Measurements from ENCODE around the gene FRMPD1. TPM values are rescaled to one million over a fixed set of nuclear protein-coding genes. Genes with fewer than 3 reads are reported as not detected.
"Not testable (repeated sequence)": the region's sequence is repeated elsewhere in the genome, so short reads cannot be mapped to it uniquely, and the experiment has no call there.

FRMPD1 gene
- total RNA-seq, 1 experiment from 2014 or later, result 0.26 TPM

DNA sequence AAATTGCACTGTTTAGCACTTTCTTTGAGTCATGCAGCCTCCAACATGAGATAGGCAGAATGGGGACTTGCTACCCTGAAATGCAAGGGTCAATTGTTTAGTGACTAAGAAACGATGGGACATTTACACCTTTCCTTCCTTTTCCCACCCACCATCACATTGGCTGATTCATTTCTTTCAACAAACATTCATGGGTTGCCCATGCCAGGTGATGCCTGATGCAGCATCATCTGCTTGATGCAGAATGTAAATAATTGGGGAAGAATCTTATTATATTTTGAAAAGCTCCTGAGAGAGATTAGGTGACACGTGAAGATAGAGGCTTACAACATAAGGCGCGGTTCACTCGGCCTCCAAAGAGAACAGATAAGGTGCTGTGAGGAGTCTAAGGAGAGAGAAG, 98.4 kb downstream of the FRMPD1 start (continued):
- TF ChIP-seq, protein P1, sequence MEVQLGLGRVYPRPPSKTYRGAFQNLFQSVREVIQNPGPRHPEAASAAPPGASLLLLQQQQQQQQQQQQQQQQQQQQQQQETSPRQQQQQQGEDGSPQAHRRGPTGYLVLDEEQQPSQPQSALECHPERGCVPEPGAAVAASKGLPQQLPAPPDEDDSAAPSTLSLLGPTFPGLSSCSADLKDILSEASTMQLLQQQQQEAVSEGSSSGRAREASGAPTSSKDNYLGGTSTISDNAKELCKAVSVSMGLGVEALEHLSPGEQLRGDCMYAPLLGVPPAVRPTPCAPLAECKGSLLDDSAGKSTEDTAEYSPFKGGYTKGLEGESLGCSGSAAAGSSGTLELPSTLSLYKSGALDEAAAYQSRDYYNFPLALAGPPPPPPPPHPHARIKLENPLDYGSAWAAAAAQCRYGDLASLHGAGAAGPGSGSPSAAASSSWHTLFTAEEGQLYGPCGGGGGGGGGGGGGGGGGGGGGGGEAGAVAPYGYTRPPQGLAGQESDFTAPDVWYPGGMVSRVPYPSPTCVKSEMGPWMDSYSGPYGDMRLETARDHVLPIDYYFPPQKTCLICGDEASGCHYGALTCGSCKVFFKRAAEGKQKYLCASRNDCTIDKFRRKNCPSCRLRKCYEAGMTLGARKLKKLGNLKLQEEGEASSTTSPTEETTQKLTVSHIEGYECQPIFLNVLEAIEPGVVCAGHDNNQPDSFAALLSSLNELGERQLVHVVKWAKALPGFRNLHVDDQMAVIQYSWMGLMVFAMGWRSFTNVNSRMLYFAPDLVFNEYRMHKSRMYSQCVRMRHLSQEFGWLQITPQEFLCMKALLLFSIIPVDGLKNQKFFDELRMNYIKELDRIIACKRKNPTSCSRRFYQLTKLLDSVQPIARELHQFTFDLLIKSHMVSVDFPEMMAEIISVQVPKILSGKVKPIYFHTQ (CRISPR knock-in tag; IDR thresholded peaks at IDR 0.05), result no peak
- TF ChIP-seq JUN (CRISPR knock-in tag; IDR thresholded peaks at IDR 0.05) (no peak), TCF7 (CRISPR knock-in tag; IDR thresholded peaks at IDR 0.05; ENCODE audit: low read depth) (no peak), FOXK1 (CRISPR knock-in tag; IDR thresholded peaks at IDR 0.05) (no peak)

DNA sequence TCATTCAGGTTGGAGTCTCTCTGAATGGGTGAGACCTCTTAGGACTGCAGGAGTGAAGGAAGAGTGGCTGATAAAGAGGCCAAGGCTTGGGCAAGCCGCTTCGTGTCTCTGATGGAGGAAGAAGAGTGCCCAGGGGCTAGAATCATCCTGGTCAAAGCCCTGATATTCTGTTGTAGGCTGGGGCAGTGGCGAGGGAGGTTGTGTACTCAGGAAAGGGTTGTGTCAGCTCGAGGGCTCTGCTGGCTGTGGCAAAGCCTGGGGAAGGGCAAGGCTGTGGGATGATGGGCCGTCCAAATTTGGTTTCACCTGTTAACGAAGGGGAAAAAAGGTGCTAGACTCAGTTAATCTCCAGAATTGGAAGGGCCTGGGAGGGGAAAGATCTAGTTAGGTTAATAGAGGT, 100.4 kb downstream of the FRMPD1 start:
- Mint-ChIP-seq H3K4me3 (no peak overlapping the region), H3K4me1 (peaks cover 12% of the 10 kb centered on the region), H3K27me3 (ENCODE audit: low read depth) (peaks cover 2% of the 10 kb centered on the region), H3K9me3 (peaks cover 8% of the 10 kb centered on the region), H3K27ac (no peak overlapping the region), H3K36me3 (peaks cover 6% of the 10 kb centered on the region; the same call in 1 of the 2 replicates)
- ATAC-seq (no peak), DNase-seq (ENCODE audit: low spot score) (no peak)
- TF ChIP-seq ZNF121 (CRISPR knock-in tag; IDR thresholded peaks at IDR 0.05) (no peak), GTF2I (CRISPR knock-in tag; conservative IDR thresholded peaks at IDR 0.05) (no peak), ZNF317 (CRISPR knock-in tag; IDR thresholded peaks at IDR 0.05; ENCODE audit: borderline replicate concordance, low read depth) (no peak), FOXJ3 (CRISPR knock-in tag; IDR thresholded peaks at IDR 0.05; ENCODE audit: borderline replicate concordance) (no peak)
- TF ChIP-seq, protein P2, sequence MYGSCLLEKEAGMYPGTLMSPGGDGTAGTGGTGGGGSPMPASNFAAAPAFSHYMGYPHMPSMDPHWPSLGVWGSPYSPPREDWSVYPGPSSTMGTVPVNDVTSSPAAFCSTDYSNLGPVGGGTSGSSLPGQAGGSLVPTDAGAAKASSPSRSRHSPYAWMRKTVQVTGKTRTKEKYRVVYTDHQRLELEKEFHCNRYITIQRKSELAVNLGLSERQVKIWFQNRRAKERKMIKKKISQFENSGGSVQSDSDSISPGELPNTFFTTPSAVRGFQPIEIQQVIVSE (CRISPR knock-in tag; IDR thresholded peaks at IDR 0.05; ENCODE audit: borderline replicate concordance), result no peak
- TF ChIP-seq, protein P3, sequence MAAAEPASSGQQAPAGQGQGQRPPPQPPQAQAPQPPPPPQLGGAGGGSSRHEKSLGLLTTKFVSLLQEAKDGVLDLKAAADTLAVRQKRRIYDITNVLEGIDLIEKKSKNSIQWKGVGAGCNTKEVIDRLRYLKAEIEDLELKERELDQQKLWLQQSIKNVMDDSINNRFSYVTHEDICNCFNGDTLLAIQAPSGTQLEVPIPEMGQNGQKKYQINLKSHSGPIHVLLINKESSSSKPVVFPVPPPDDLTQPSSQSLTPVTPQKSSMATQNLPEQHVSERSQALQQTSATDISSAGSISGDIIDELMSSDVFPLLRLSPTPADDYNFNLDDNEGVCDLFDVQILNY (CRISPR knock-in tag; IDR thresholded peaks at IDR 0.05), result no peak
- ChIA-PET POLR2A (no interaction called here), CTCF (no interaction called here)

DNA sequence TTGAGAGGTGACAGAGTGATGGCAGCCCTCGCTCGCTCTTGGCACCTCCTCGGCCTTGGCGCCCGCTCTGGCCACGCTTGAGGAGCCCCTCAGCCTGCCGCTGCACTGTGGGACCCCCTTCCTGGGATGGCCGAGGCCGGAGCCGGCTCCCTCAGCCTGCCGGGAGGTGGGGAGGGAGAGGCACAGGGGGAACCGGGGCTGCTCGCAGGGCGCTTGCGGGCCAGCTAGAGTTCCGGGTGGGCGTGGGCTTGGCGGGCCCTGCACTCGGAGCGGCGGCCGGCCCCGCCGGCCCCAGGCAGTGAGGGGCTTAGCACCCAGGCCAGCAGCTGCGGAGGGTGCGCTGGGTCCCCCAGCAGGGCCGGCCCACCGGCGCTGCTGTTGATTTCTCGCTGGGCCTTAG, 101.0 kb downstream of the FRMPD1 start:
- POLR2A ChIA-PET; H3K9me3 Mint-ChIP-seq; ATAC-seq; CTCF ChIA-PET; H3K4me3 Mint-ChIP-seq; H3K36me3 Mint-ChIP-seq; H3K27ac Mint-ChIP-seq; DNase-seq (ENCODE audit: low spot score); H3K27me3 Mint-ChIP-seq (ENCODE audit: low read depth): not testable (repeated sequence)
- H3K4me1 Mint-ChIP-seq, result peaks cover 12% of the 10 kb centered on the region

DNA sequence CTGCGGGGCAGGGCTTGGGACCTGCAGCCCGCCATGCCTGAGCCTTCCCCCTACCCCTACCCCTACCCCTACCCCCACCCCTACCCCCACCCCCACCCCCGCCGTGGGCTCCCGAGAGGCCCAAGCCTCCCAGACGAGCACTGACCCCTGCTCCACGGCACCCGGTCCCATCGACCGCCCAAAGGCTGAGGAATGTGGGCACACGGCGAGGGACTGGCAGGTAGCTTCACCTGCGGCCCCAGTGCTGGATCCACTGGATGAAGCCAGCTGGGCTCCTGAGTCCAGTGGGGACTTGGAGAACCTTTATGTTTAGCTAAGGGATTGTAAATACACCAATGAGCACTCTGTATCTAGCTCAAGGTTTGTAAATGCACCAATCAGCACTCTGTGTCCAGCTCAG, 101.4 kb downstream of the FRMPD1 start:
- H3K9me3 Mint-ChIP-seq; ATAC-seq; CTCF ChIA-PET; DNase-seq (ENCODE audit: low spot score); H3K36me3 Mint-ChIP-seq; H3K27me3 Mint-ChIP-seq (ENCODE audit: low read depth); H3K27ac Mint-ChIP-seq; H3K4me3 Mint-ChIP-seq: not testable (repeated sequence)
- H3K4me1 Mint-ChIP-seq, result peaks cover 12% of the 10 kb centered on the region
- POLR2A ChIA-PET, result interaction anchor here (0.7 kb wide), 1 partner anchor 73 kb away, joined by 3 read pairs; no protein-coding TSS in a partner anchor

DNA sequence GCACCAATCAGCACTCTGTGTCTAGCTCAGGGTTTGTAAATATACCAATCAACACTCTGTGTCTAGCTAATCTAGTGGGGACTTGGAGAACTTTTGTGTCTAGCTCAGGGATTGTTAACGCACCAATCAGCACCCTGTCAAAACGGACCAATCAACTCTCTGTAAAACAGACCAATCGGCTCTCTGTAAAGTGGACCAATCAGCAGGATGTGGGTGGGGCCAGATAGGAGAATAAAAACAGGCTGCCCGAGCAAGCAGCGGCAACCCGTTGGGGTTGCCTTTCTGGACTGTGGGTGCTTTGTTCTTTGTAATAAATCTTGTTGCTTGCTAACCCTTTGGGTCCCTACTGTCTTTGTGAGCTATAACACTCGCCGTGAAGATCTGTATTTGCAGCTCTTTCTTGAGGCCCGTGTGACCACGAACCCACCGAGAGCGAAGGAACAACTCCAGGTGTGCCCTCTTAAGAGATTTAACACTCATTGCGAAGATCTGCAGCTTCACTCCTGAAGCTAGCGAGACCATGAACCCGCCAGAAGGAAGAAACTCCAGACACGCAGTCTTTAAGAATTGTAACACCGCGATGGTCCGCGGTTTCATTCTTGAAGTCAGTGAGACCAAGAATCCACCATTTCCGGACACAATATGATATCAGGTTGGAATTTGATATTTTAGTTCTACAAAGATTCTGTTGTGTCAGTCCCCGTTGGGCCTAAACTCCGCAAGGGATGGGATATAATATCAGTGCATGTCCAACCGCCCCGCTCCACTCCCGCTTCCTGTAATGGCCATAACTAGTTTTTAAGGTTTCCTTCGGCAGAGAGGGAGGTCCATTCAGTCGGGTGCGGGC, 102.1 kb downstream of the FRMPD1 start:
- no peak overlapping the region for H3K27ac Mint-ChIP-seq
- TF ChIP-seq, protein P4, sequence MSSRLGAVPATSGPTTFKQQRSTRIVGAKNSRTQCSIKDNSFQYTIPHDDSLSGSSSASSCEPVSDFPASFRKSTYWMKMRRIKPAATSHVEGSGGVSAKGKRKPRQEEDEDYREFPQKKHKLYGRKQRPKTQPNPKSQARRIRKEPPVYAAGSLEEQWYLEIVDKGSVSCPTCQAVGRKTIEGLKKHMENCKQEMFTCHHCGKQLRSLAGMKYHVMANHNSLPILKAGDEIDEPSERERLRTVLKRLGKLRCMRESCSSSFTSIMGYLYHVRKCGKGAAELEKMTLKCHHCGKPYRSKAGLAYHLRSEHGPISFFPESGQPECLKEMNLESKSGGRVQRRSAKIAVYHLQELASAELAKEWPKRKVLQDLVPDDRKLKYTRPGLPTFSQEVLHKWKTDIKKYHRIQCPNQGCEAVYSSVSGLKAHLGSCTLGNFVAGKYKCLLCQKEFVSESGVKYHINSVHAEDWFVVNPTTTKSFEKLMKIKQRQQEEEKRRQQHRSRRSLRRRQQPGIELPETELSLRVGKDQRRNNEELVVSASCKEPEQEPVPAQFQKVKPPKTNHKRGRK (CRISPR knock-in tag; IDR thresholded peaks at IDR 0.05; ENCODE audit: borderline replicate concordance), result no peak
- peak; percentile 66 for TF ChIP-seq NFYB (CRISPR knock-in tag; conservative IDR thresholded peaks at IDR 0.05; ENCODE audit: low read depth)

More for the DNA sequence above, 102.1 kb downstream of the FRMPD1 start:
- ATAC-seq (no peak), DNase-seq (ENCODE audit: low spot score) (no peak)
- ChIA-PET POLR2A (interaction anchor here (0.7 kb wide), 1 partner anchor 74 kb away, joined by 3 read pairs; no protein-coding TSS in a partner anchor), CTCF (interaction anchor here (1.2 kb wide), 1 partner anchor 84 kb away, joined by 3 read pairs; no protein-coding TSS in a partner anchor)
- peak overlapping the region; percentile 95 for H3K4me3 Mint-ChIP-seq
- H3K9me3 Mint-ChIP-seq, result peaks cover 8% of the 10 kb centered on the region
- H3K36me3 Mint-ChIP-seq, result peaks cover 6% of the 10 kb centered on the region; the same call in 1 of the 2 replicates
- peaks cover 2% of the 10 kb centered on the region for H3K27me3 Mint-ChIP-seq (ENCODE audit: low read depth)
- H3K4me1 Mint-ChIP-seq, result peaks cover 12% of the 10 kb centered on the region
